Measurements from ENCODE around the gene ADAMTS9.

ADAMTS9 gene

GRCh38 chr3:64728994-64729393 is 41.2 kb upstream of the ADAMTS9 start:
- Histone ChIP-seq H3K9ac (ENCODE audit: low read length) (no peak overlapping the region), H3K79me2 (ENCODE audit: low read length) (no peaks in the 10 kb centered on the region), H3K27ac (ENCODE audit: low read length) (no peak overlapping the region), H2AFZ (ENCODE audit: low read depth, low read length) (no peak overlapping the region), H3K4me1 (ENCODE audit: low read length) (no peaks in the 10 kb centered on the region), H3K4me3 (ENCODE audit: low read length) (no peak overlapping the region), H3K9me3 (ENCODE audit: insufficient read depth, low read length) (no peaks in the 10 kb centered on the region), H3K36me3 (replicated peaks; ENCODE audit: low read depth, low read length) (no peaks in the 10 kb centered on the region), H4K20me1 (ENCODE audit: insufficient read depth, low read length) (no peaks in the 10 kb centered on the region; the same call in 1 of the 2 replicates), H3K4me2 (ENCODE audit: low read length) (no peak overlapping the region), H3K27me3 (ENCODE audit: low read depth, low read length) (no peaks in the 10 kb centered on the region)
- TF ChIP-seq CTCF (IDR thresholded peaks at IDR 0.05; ENCODE audit: low read depth, low read length) (no peak), EZH2phosphoT487 (IDR thresholded peaks at IDR 0.05; ENCODE audit: low read depth) (no peak)

- no peak overlapping the region for H3K4me2 ChIP-seq (ENCODE audit: low read length)
- no peaks in the 10 kb centered on the region for H3K4me1 ChIP-seq (ENCODE audit: low read length)
- H3K27me3 ChIP-seq (ENCODE audit: low read depth, low read length), result no peaks in the 10 kb centered on the region
- H3K36me3 ChIP-seq (replicated peaks; ENCODE audit: low read depth, low read length), result no peaks in the 10 kb centered on the region
- no peak for TF ChIP-seq CTCF (IDR thresholded peaks at IDR 0.05; ENCODE audit: low read depth, low read length)
- no peak for TF ChIP-seq EZH2phosphoT487 (IDR thresholded peaks at IDR 0.05; ENCODE audit: low read depth)
- no peak overlapping the region for H3K9ac ChIP-seq (ENCODE audit: low read length)
- H4K20me1 ChIP-seq (ENCODE audit: insufficient read depth, low read length), result no peaks in the 10 kb centered on the region; the same call in 1 of the 2 replicates
- H3K27ac ChIP-seq (ENCODE audit: low read length), result no peak overlapping the region
- no peaks in the 10 kb centered on the region for H3K79me2 ChIP-seq (ENCODE audit: low read length)
- H3K9me3 ChIP-seq (ENCODE audit: insufficient read depth, low read length), result no peaks in the 10 kb centered on the region
- H3K4me3 ChIP-seq (ENCODE audit: low read length), result no peak overlapping the region
- no peak overlapping the region for H2AFZ ChIP-seq (ENCODE audit: low read depth, low read length)
Measured at GRCh38 chr3:64728428-64728827, 40.6 kb upstream of the ADAMTS9 start.

- TF ChIP-seq CTCF (IDR thresholded peaks at IDR 0.05; ENCODE audit: low read depth, low read length) (no peak), EZH2phosphoT487 (IDR thresholded peaks at IDR 0.05; ENCODE audit: low read depth) (no peak)
- no peaks in the 10 kb centered on the region for H3K27me3 ChIP-seq (ENCODE audit: low read depth, low read length)
- H3K79me2 ChIP-seq (ENCODE audit: low read length), result no peaks in the 10 kb centered on the region
- H3K27ac ChIP-seq (ENCODE audit: low read length), result no peak overlapping the region
- no peaks in the 10 kb centered on the region; the same call in 1 of the 2 replicates for H4K20me1 ChIP-seq (ENCODE audit: insufficient read depth, low read length)
- no peaks in the 10 kb centered on the region for H3K4me1 ChIP-seq (ENCODE audit: low read length)
- no peak overlapping the region for H3K4me3 ChIP-seq (ENCODE audit: low read length)
- no peaks in the 10 kb centered on the region for H3K9me3 ChIP-seq (ENCODE audit: insufficient read depth, low read length)
- H3K4me2 ChIP-seq (ENCODE audit: low read length), result no peak overlapping the region
- no peak overlapping the region for H3K9ac ChIP-seq (ENCODE audit: low read length)
- H3K36me3 ChIP-seq (replicated peaks; ENCODE audit: low read depth, low read length), result no peaks in the 10 kb centered on the region
- H2AFZ ChIP-seq (ENCODE audit: low read depth, low read length), result no peak overlapping the region
Measured at GRCh38 chr3:64726414-64727090, 38.8 kb upstream of the ADAMTS9 start.

GRCh38 chr3:64718976-64719375 is 31.2 kb upstream of the ADAMTS9 start:
- Histone ChIP-seq H3K27ac (ENCODE audit: low read length) (no peak overlapping the region), H3K4me3 (ENCODE audit: low read length) (no peak overlapping the region), H3K4me2 (ENCODE audit: low read length) (no peak overlapping the region), H3K79me2 (ENCODE audit: low read length) (no peaks in the 10 kb centered on the region), H3K9me3 (ENCODE audit: insufficient read depth, low read length) (no peaks in the 10 kb centered on the region), H3K4me1 (ENCODE audit: low read length) (no peaks in the 10 kb centered on the region), H3K27me3 (ENCODE audit: low read depth, low read length) (0 out of 2 replicates have a peak, but pooled peaks cover 8% of the 10 kb centered on the region), H3K36me3 (replicated peaks; ENCODE audit: low read depth, low read length) (no peaks in the 10 kb centered on the region), H2AFZ (ENCODE audit: low read depth, low read length) (no peak overlapping the region), H3K9ac (ENCODE audit: low read length) (no peak overlapping the region), H4K20me1 (ENCODE audit: insufficient read depth, low read length) (no peaks in the 10 kb centered on the region; the same call in 1 of the 2 replicates)
- TF ChIP-seq EZH2phosphoT487 (IDR thresholded peaks at IDR 0.05; ENCODE audit: low read depth) (no peak), CTCF (IDR thresholded peaks at IDR 0.05; ENCODE audit: low read depth, low read length) (no peak)

Data from OCI-LY3 (cell line).